ENCODE results near the gene DNAJB12. TPM values are rescaled to one million over a fixed set of nuclear protein-coding genes. Genes with fewer than 3 reads are reported as not detected.
A peak's percentile ranks its signal among the peaks of the same experiment; 100 is the strongest.

DNAJB12 gene
- total RNA-seq, 6 experiments from 2014 or later = 16.6 to 22.1 (median 19.2) TPM

DNA sequence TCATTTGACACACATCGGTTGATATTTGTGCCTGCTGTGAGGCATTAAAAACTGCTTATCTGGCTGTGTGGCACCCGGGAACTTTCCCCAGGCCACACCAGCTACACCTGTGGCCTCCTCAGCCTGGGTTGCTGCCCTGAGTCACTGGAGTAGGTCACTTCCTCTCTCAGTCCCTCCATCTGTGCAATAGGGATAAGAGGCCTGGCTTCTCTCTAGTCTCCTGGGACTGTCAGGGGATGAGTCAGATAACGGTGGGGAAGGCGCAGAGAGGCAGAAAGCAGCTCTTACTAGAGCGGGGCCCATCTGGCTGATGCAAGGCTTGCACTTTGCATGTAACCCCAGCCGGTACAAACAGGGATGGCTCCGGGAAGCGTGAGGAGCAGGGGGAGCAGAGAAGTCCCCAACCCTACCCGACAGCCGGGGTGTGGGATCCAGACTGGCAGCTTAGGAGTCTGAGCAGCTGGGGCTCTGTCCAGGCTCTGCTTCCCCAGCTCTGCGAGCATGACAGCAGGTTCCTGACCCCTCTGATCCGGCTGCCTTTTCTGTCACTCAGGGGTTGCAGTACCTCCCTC, 34.0 kb downstream of the DNAJB12 start:
- H3K4me3 ChIP-seq = no peak overlapping the region
- H3K9me3 ChIP-seq = no peaks in the 10 kb centered on the region
- ATAC-seq (peak; percentile 3 to 57 (median 24)), DNase-seq (peak in 2 of 3 donors; percentile 58 to 69)
- H3K27ac ChIP-seq = peak overlapping the region; percentile 88 to 97 (median 95)
- H3K36me3 ChIP-seq = no peaks in the 10 kb centered on the region
- peaks cover 0 to 57% (median 28%) of the 10 kb centered on the region in 4 donors for H3K4me1 ChIP-seq
- H3K27me3 ChIP-seq = no peaks in the 10 kb centered on the region
- 13% methylated on average over 10 of the region's 12 CpGs for WGBS (ENCODE audit: insufficient coverage, low coverage, low lambda C conversion rate, missing lambda C conversion rate)
- intact Hi-C loops (cut with DNase I) = loop anchor here (5.0 to 10.0 kb wide), 2 partner anchors 48 to 96 kb away; partner anchors contain the start of gene DDIT4 (in 1 of the 2)
- TF ChIP-seq POLR2A (IDR thresholded peaks at IDR 0.05) = peak; percentile 84
- TF ChIP-seq, protein P1, sequence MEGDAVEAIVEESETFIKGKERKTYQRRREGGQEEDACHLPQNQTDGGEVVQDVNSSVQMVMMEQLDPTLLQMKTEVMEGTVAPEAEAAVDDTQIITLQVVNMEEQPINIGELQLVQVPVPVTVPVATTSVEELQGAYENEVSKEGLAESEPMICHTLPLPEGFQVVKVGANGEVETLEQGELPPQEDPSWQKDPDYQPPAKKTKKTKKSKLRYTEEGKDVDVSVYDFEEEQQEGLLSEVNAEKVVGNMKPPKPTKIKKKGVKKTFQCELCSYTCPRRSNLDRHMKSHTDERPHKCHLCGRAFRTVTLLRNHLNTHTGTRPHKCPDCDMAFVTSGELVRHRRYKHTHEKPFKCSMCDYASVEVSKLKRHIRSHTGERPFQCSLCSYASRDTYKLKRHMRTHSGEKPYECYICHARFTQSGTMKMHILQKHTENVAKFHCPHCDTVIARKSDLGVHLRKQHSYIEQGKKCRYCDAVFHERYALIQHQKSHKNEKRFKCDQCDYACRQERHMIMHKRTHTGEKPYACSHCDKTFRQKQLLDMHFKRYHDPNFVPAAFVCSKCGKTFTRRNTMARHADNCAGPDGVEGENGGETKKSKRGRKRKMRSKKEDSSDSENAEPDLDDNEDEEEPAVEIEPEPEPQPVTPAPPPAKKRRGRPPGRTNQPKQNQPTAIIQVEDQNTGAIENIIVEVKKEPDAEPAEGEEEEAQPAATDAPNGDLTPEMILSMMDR (IDR thresholded peaks at IDR 0.05) = no peak

DNA sequence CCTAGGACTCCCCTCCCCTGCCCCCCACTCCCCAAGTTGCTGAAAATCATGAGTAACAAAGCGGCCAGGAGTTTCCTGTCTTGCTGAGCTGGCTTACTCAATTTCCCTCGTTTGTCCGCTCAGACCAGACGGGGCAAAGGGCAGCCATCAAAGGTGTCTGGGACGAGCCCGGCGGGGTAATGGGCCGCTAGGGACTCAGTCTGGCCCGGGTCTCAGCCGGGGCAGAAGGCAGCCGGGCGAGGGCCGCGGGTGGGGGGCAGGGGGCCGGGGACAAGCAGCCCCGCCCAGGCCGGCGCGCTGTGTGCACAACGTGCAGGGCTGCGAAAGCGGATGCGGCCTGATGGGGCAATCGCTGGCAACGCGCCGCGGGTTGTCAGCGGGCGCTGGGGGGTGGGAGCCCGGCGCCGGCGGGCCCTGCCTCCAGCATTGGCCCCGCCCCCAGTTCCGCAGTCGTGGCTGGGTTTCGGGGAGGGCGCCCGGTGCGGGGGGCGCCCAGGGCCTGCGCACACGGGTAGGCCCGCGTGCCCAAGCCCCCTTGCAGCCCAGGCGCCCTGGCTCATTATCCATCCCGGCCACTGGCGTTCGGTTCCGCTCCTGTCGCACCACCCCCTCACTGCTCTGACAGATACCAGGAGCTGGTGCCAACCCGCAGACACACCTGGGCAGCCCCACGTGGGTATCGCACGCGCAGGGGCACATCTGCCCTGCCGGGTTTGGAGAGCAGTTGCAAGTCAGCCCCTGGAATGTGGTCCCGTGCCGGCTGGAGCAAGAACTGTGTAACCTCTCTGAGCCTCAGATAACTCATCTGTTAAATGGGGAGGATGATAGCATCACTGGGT, 35.1 kb downstream of the DNAJB12 start:
- H3K27ac ChIP-seq = peak overlapping the region; percentile 88 to 97 (median 95)
- peak overlapping the region; percentile 36 to 54 (median 53) for H3K4me3 ChIP-seq
- no peaks in the 10 kb centered on the region for H3K36me3 ChIP-seq
- peak; percentile 97 to 98 (median 97) for DNase-seq
- ATAC-seq = peak; percentile 53 to 81 (median 78)
- TF ChIP-seq, protein P1 (IDR thresholded peaks at IDR 0.05) = no peak
- TF ChIP-seq POLR2A (IDR thresholded peaks at IDR 0.05) = peak; percentile 80
- no peaks in the 10 kb centered on the region for H3K27me3 ChIP-seq
- intact Hi-C loops (cut with DNase I) = loop anchor here (5.0 to 10.0 kb wide), 2 partner anchors 47 to 95 kb away; partner anchors contain the start of gene DDIT4 (in 2 of the 2)
- H3K4me1 ChIP-seq = peaks cover 0 to 58% (median 33%) of the 10 kb centered on the region in 4 donors
- WGBS (ENCODE audit: insufficient coverage, low coverage, low lambda C conversion rate, missing lambda C conversion rate) = 0% methylated on average over 2 of the region's 60 CpGs
- H3K9me3 ChIP-seq = no peaks in the 10 kb centered on the region

DNA sequence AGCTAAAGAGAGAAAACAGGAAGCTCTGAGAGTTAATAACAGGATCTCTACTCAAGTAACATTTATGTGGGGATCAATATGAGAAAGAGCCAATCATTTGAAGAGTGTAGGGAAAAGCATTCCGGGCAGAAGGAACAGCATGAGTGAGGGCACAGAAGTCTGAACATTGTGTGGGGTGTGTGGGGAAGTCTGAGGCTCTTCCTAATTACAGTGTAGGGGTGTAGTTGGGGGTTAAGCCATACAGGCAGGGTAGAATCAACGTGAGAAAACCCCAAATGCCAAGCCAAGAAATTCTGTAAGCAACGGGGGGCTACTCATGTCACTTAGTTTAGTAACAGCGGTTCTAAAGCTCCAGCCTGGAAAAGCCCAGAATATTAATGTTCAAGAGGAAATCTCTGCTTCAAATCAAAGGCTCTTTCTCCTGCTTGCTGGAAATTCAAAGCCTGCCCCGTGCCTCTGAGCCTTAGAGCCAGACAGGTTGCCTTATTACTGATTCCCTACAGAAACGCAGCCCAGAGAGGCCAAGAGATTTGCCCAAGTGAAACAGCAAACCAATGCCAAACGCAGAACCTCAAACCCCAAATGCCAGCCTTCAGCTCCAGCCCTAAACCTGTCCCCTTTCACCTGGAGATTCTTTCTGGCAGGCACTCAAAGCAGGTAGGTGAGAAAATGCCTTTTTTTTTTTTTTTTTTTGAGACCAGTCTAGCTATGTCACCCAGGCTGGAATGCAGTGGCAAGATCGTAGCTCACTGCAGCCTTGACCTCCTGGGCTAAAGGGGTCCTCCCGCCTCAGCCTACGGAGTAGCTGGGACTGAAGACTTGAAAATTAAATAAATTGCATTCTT, 36.1 kb downstream of the DNAJB12 start:
- H3K36me3 ChIP-seq = no peaks in the 10 kb centered on the region
- H3K4me1 ChIP-seq = peaks cover 0 to 60% (median 36%) of the 10 kb centered on the region in 4 donors
- no peak for TF ChIP-seq POLR2A (IDR thresholded peaks at IDR 0.05)
- TF ChIP-seq, protein P1 (IDR thresholded peaks at IDR 0.05) = no peak
- DNase-seq (peak in 1 of 3 donors; percentile 52), ATAC-seq (no peak)
- no peaks in the 10 kb centered on the region for H3K27me3 ChIP-seq
- peak overlapping the region; percentile 88 to 97 (median 95) for H3K27ac ChIP-seq
- H3K9me3 ChIP-seq = no peaks in the 10 kb centered on the region
- peak overlapping the region; percentile 36 to 54 (median 53) for H3K4me3 ChIP-seq
- intact Hi-C loops (cut with DNase I) = loop anchor here in 1 of 2 donors (5.0 kb wide), 1 partner anchor 46 kb away; the partner anchor contains the start of gene DDIT4
- WGBS (ENCODE audit: insufficient coverage, low coverage, low lambda C conversion rate, missing lambda C conversion rate) = 42% methylated on average over 8 of the region's 10 CpGs
